Brain microvascular endothelial cell (primary cell): ENCODE data around the gene ZNF148.

Experiments used
- DNase-seq: peaks from one replicate; pipeline ENCODE4 v3.0.0-alpha.2; 2020
- H3K27ac ChIP-seq: fragments of 250-450 bp; sonication (Bioruptor Pico); 2 replicates; pipeline ENCODE4 v1.5.1; 2020; ENCODE audit warnings: mild to moderate bottlenecking, moderate library complexity
- H3K27me3 ChIP-seq: fragments of 250-450 bp; sonication (Bioruptor Pico); replicated peaks from 2 replicates; pipeline ENCODE4 v1.5.1; 2020; ENCODE audit warnings: mild to moderate bottlenecking
- H3K36me3 ChIP-seq: fragments of 250-450 bp; sonication (Bioruptor Pico); replicated peaks from 2 replicates; pipeline ENCODE4 v1.5.1; 2020; ENCODE audit warnings: mild to moderate bottlenecking
- H3K4me3 ChIP-seq: 2 replicates; pipeline ENCODE4 v1.5.1; 2011; ENCODE audit warnings: low read depth, mild to moderate bottlenecking, control low read depth, low read length, moderate library complexity
- in situ Hi-C: cut with HindIII; loops from 2 replicates; pipeline ENCODE4 v1.10.0; 2017; ENCODE audit warnings: low sequenced_read_pairs, low pct_ligation_motif_present
- TF ChIP-seq, protein P1 (sequence below): IDR thresholded peaks from 2 replicates; pipeline ENCODE4 v1.5.1; 2011; ENCODE audit warnings: low read depth, mild to moderate bottlenecking, moderate library complexity, low read length, control low read depth, inconsistent platforms; ENCODE audit errors: missing control alignments

The ZNF148 gene

DNA sequence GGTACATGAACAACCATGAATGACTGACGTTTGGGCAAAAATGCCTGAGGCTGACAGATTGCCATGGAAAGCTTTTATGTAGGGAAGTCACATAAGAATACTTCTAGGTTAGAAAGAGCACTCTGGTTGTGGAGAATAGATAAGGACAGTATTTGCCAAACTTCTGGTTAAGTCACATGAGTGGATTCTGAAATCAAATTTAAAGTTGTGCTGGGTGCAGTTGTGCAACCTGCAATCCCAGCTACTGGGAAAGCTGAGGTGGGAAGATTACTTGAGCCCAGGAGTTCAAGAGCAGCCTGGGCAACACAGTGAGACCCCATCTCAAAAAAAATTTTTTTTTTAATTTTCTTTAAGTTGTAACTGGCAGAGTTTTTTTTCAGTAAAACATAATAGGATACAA lies 7.2 kb upstream of the ZNF148 start:
- H3K27me3 ChIP-seq: no peaks in the 10 kb centered on the region
- TF ChIP-seq, protein P1, sequence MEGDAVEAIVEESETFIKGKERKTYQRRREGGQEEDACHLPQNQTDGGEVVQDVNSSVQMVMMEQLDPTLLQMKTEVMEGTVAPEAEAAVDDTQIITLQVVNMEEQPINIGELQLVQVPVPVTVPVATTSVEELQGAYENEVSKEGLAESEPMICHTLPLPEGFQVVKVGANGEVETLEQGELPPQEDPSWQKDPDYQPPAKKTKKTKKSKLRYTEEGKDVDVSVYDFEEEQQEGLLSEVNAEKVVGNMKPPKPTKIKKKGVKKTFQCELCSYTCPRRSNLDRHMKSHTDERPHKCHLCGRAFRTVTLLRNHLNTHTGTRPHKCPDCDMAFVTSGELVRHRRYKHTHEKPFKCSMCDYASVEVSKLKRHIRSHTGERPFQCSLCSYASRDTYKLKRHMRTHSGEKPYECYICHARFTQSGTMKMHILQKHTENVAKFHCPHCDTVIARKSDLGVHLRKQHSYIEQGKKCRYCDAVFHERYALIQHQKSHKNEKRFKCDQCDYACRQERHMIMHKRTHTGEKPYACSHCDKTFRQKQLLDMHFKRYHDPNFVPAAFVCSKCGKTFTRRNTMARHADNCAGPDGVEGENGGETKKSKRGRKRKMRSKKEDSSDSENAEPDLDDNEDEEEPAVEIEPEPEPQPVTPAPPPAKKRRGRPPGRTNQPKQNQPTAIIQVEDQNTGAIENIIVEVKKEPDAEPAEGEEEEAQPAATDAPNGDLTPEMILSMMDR: no peak
- no peak overlapping the region for H3K27ac ChIP-seq
- no peak for DNase-seq
- in situ Hi-C loops: no loop called here
- H3K36me3 ChIP-seq: no peaks in the 10 kb centered on the region
- no peak overlapping the region for H3K4me3 ChIP-seq

DNA sequence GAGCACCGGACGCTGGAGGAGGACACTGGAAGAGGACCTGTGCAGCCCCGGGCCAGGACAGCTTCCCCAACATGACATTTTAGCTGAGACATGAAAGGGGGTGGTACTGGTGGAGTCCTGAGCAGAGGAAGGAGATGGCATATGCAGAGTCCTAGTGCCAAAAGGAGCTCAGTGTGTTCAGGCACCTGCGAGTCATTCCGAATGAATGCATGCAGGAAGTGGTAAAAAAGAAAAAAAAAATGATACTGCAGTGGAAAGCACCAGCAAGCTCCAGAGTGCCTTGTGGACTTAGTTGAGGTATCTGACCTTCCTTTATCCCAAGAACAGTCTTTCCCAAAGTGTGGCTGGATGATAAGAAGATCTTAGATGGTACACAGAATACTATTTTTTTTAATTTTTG lies 6.6 kb upstream of the ZNF148 start:
- Histone ChIP-seq H3K36me3 (no peaks in the 10 kb centered on the region), H3K27ac (no peak overlapping the region), H3K27me3 (no peaks in the 10 kb centered on the region), H3K4me3 (no peak overlapping the region)
- DNase-seq: no peak
- in situ Hi-C loops: no loop called here
- TF ChIP-seq, protein P1: no peak

DNA sequence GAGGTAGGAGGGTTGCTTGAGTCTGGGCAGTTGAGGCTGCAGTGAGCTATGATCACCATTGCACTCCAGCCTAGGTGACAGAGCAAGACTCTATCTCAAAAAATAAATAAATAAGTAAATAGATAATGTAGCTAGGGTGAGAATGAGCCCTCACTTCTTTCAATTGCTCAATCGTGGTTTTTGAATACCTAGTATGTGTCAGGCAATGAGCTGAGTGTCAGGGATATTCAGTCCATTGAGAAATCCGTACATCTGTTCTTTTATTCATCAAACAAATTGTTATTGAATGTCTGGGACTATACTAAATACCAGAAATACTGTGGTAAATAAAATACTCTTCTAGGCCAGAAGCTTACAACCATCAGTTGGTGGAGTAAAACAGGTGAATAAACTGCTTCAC lies 6.2 kb upstream of the ZNF148 start:
- no peaks in the 10 kb centered on the region for H3K36me3 ChIP-seq
- H3K27ac ChIP-seq: no peak overlapping the region
- no peak overlapping the region for H3K4me3 ChIP-seq
- no peak for DNase-seq
- H3K27me3 ChIP-seq: no peaks in the 10 kb centered on the region
- in situ Hi-C loops: no loop called here
- TF ChIP-seq, protein P1: no peak

DNA sequence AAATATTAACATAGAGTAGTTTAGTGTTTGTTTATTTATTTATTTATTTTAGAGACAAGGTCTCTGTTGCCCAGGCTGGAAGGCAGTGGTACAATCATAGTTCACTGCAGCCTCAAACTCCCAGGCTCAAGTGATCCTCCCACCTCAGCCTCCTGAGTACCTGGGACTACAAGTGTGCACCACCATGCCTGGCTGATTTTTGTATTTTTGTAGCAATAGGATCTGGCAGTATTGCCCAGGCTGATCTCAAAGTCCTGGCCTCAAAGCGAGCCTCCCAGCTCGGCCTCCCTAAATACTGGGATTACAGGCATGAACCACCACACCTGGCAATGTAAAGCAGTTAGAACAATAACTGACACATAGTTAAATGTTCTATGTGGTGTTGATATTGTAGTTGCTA lies 4.4 kb upstream of the ZNF148 start:
- in situ Hi-C loops: no loop called here
- DNase-seq: no peak
- no peaks in the 10 kb centered on the region for H3K27me3 ChIP-seq
- TF ChIP-seq, protein P1: no peak
- no peaks in the 10 kb centered on the region for H3K36me3 ChIP-seq
- H3K27ac ChIP-seq: no peak overlapping the region
- no peak overlapping the region for H3K4me3 ChIP-seq

DNA sequence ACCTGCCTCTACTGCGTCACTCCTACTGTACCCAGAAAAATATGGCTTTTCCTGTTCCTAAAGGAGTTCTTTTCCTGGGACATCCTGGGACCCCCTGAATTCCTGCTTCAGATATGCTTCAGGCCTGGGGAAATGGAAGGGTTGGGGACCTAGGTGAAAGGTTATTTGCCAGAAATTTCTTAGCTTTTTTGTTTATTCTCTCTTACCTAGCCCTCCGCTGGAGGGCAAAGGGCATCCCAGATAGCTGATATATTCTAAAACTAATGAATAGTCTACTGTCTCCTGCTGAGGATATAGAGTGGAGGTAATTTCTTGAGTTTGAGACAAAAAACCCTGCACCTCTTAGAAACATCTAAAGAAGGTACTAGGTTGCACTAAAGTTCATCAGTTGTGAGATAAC lies 3.6 kb upstream of the ZNF148 start:
- in situ Hi-C loops: no loop called here
- TF ChIP-seq, protein P1: no peak

DNA sequence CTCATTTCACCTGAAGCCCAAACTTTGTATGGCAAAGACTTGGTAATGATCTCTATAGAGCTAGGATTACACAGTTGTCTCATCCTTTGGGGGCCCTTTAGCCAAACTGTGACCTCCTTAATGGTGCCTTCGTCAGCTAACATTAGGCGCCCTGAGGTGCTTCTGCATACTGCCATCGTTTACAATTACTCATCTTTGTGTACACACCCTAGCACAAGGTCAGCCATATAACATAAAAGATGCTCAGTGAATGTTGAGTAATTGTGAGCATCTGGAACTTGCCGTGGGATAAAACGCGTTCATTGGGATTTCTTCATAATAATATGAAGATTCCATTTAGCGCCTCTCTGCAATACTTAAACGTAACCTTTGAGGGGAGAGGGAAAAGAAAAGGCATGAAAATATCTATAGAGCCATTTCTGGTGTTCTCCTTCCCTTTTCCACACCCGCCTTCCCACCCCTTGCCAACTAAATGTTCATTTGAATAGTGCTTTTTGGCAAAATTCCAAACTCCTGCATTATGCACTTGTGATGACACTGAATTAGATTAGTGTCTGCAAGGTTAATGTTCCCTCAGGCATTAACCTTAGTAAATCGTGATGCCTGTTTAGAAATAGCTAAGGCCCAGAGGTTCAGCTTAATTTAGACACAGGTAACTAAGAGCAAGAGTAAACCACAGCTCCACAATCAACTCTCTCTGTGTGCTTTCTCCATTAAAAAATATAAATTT lies 990 bp upstream of the ZNF148 start:
- in situ Hi-C loops: no loop called here
- H3K27me3 ChIP-seq: no peaks in the 10 kb centered on the region
- H3K4me3 ChIP-seq: peak overlapping the region; percentile 88
- DNase-seq: no peak
- no peak overlapping the region for H3K27ac ChIP-seq
- TF ChIP-seq, protein P1: no peak
- H3K36me3 ChIP-seq: no peaks in the 10 kb centered on the region

More for the DNA sequence above, 3.6 kb upstream of the ZNF148 start:
- no peak overlapping the region for H3K27ac ChIP-seq
- no peak overlapping the region for H3K4me3 ChIP-seq
- H3K36me3 ChIP-seq: no peaks in the 10 kb centered on the region
- DNase-seq: no peak
- no peaks in the 10 kb centered on the region for H3K27me3 ChIP-seq
